Lower leg skin (tissue), 3 donors: ENCODE measurements around the gene CNDP2.

Experiments used
- POLR2A ChIP-seq, 2 donors: fragments of 450-650 bp; IDR thresholded peaks; one replicate each; pipeline ENCODE4 v1.6.1; 2016 to 2017; ENCODE audit warnings: antibody characterized with exemption in 2 of 2, mild to moderate bottlenecking in 1 of 2, moderate library complexity in 1 of 2
- TF ChIP-seq, protein P1 (sequence below), 3 donors: fragments of 450-650 bp; IDR thresholded peaks; one replicate each; pipeline ENCODE4 v1.5.1; 2016; ENCODE audit warnings: antibody characterized with exemption in 3 of 3, mild to moderate bottlenecking in 3 of 3, moderate library complexity in 2 of 3

DNA sequence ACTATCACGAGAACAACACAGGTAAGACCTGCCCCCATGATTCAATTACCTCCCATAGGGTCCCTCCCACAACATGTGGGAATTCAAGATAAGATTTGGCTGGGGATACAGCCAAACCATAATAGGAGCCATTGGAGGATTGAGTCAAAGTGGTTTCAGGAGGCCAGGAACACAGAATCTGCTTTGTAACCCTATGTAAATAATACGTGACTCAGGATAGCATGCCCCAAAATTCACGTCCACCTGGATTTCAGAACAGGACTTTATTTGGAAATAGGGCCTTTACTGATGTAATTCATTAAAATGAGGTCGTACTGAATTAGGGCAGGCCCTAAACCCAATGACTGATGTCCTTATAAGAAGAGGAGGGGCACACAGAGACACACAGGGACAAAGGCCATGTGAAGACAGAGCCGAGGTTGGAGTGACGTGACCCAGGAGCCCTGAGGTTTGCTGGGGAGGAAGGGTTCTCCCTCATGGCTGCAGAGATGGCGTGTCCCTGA is 16.0 kb upstream of the CNDP2 start:
- TF ChIP-seq, protein P1, sequence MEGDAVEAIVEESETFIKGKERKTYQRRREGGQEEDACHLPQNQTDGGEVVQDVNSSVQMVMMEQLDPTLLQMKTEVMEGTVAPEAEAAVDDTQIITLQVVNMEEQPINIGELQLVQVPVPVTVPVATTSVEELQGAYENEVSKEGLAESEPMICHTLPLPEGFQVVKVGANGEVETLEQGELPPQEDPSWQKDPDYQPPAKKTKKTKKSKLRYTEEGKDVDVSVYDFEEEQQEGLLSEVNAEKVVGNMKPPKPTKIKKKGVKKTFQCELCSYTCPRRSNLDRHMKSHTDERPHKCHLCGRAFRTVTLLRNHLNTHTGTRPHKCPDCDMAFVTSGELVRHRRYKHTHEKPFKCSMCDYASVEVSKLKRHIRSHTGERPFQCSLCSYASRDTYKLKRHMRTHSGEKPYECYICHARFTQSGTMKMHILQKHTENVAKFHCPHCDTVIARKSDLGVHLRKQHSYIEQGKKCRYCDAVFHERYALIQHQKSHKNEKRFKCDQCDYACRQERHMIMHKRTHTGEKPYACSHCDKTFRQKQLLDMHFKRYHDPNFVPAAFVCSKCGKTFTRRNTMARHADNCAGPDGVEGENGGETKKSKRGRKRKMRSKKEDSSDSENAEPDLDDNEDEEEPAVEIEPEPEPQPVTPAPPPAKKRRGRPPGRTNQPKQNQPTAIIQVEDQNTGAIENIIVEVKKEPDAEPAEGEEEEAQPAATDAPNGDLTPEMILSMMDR (IDR thresholded peaks at IDR 0.05) = no peak
- no peak for TF ChIP-seq POLR2A (IDR thresholded peaks at IDR 0.05)
